ENCODE measurements around the gene LRRN3.

- TF ChIP-seq OSR1 (CRISPR knock-in tag; IDR thresholded peaks at IDR 0.05) (no peak), CSRNP3 (CRISPR knock-in tag; IDR thresholded peaks at IDR 0.05) (no peak), PPARA (CRISPR knock-in tag; IDR thresholded peaks at IDR 0.05; ENCODE audit: borderline replicate concordance) (no peak), ISL1 (CRISPR knock-in tag; IDR thresholded peaks at IDR 0.05) (no peak), SNAI2 (CRISPR knock-in tag; IDR thresholded peaks at IDR 0.05) (no peak), ZC3H10 (CRISPR knock-in tag; IDR thresholded peaks at IDR 0.05) (no peak), ESRRG (CRISPR knock-in tag; IDR thresholded peaks at IDR 0.05) (no peak), ZFP30 (CRISPR knock-in tag; IDR thresholded peaks at IDR 0.05) (no peak), ARNTL (CRISPR knock-in tag; IDR thresholded peaks at IDR 0.05; ENCODE audit: borderline replicate concordance, low read depth) (no peak), ZFP3 (CRISPR knock-in tag; IDR thresholded peaks at IDR 0.05) (no peak), POU6F1 (CRISPR knock-in tag; IDR thresholded peaks at IDR 0.05; ENCODE audit: borderline replicate concordance, low read depth) (no peak)
- TF ChIP-seq, protein P1, sequence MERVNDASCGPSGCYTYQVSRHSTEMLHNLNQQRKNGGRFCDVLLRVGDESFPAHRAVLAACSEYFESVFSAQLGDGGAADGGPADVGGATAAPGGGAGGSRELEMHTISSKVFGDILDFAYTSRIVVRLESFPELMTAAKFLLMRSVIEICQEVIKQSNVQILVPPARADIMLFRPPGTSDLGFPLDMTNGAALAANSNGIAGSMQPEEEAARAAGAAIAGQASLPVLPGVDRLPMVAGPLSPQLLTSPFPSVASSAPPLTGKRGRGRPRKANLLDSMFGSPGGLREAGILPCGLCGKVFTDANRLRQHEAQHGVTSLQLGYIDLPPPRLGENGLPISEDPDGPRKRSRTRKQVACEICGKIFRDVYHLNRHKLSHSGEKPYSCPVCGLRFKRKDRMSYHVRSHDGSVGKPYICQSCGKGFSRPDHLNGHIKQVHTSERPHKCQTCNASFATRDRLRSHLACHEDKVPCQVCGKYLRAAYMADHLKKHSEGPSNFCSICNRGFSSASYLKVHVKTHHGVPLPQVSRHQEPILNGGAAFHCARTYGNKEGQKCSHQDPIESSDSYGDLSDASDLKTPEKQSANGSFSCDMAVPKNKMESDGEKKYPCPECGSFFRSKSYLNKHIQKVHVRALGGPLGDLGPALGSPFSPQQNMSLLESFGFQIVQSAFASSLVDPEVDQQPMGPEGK (CRISPR knock-in tag; IDR thresholded peaks at IDR 0.05; ENCODE audit: borderline replicate concordance): no peak
Measured at GRCh38 chr7:111173990-111174389, 83.1 kb downstream of the LRRN3 start.

Measured in SK-N-SH treated with all-trans-retinoic acid at 6 μM for 48 hours (cell line).